ENCODE data around the gene NFYC.

Gene NFYC

GRCh38 chr1:40691538-40692428 lies at the start of gene NFYC (continued):
- TF ChIP-seq ZNF341 (tag by site-specific recombination; IDR thresholded peaks at IDR 0.05; ENCODE audit: low read depth) (peak; percentile 91), IKZF3 (tag by site-specific recombination; IDR thresholded peaks at IDR 0.05) (peak; percentile 84)

GRCh38 chr1:40645118-40645680 lies 46.3 kb upstream of the NFYC start:
- POLR2A ChIA-PET: no interaction called here

GRCh38 chr1:40646315-40646714 lies 45.2 kb upstream of the NFYC start:
- H3K27ac ChIP-seq (ENCODE audit: extremely low read depth, low read depth, low read length): no peak overlapping the region
- POLR2A ChIA-PET: no interaction called here
- no peaks in the 10 kb centered on the region; the same call in 1 of the 2 replicates for H3K4me1 ChIP-seq (ENCODE audit: control insufficient read depth, insufficient read depth, low read length)

More at GRCh38 chr1:40645118-40645680, 46.3 kb upstream of the NFYC start:
- H3K4me1 ChIP-seq (ENCODE audit: control insufficient read depth, insufficient read depth, low read length): no peaks in the 10 kb centered on the region; the same call in 1 of the 2 replicates
- no peaks in the 10 kb centered on the region for H3K9me3 ChIP-seq (ENCODE audit: control insufficient read depth, insufficient read depth, low read depth, low read length)
- H3K4me3 ChIP-seq (ENCODE audit: low read depth, low read length): no peak overlapping the region
- TF ChIP-seq ZNF639 (tag by site-specific recombination; IDR thresholded peaks at IDR 0.05): no peak
- TF ChIP-seq ZNF626 (tag by site-specific recombination; IDR thresholded peaks at IDR 0.05): no peak
- no peak for TF ChIP-seq MEIS1 (CRISPR knock-in tag; IDR thresholded peaks at IDR 0.05; ENCODE audit: borderline replicate concordance)
- TF ChIP-seq ZNF280C (tag by site-specific recombination; IDR thresholded peaks at IDR 0.05): no peak
- no peak for TF ChIP-seq ZNF48 (tag by site-specific recombination; IDR thresholded peaks at IDR 0.05)
- no peak for TF ChIP-seq ZNF596 (tag by site-specific recombination; IDR thresholded peaks at IDR 0.05)
- CTCF ChIA-PET: interaction anchor here (0.6 to 1.3 kb wide), 4 partner anchors 10 to 204 kb away, joined by 3 to 5 read pairs (median 3); no protein-coding TSS in a partner anchor
- peaks cover 0 to 10% of the 10 kb centered on the region in 2 experiments; a peak in 1 of 3 replicates for H3K36me3 ChIP-seq (ENCODE audit: control insufficient read depth in 2 of 2, insufficient read depth in 1 of 2, low read length in 2 of 2)
- H3K27ac ChIP-seq (ENCODE audit: extremely low read depth, low read depth, low read length): no peak overlapping the region

GRCh38 chr1:40648200-40648599 lies 43.3 kb upstream of the NFYC start:
- no peaks in the 10 kb centered on the region for H3K9me3 ChIP-seq (ENCODE audit: control insufficient read depth, insufficient read depth, low read depth, low read length)
- H3K36me3 ChIP-seq (ENCODE audit: control insufficient read depth in 2 of 2, insufficient read depth in 1 of 2, low read length in 2 of 2): no peaks in the 10 kb centered on the region
- no peaks in the 10 kb centered on the region; the same call in 1 of the 2 replicates for H3K4me1 ChIP-seq (ENCODE audit: control insufficient read depth, insufficient read depth, low read length)
- ChIA-PET CTCF (interaction anchor here (0.6 to 2.7 kb wide), 4 partner anchors 14 to 21 kb away, joined by 3 to 7 read pairs (median 6); no protein-coding TSS in a partner anchor), POLR2A (no interaction called here)
- H3K4me3 ChIP-seq (ENCODE audit: low read depth, low read length): no peak overlapping the region
- no peak overlapping the region for H3K27ac ChIP-seq (ENCODE audit: extremely low read depth, low read depth, low read length)
- TF ChIP-seq ZNF133 (tag by site-specific recombination; IDR thresholded peaks at IDR 0.05) (no peak), ZFP69B (tag by site-specific recombination; IDR thresholded peaks at IDR 0.05) (no peak), SP3 (tag by site-specific recombination; IDR thresholded peaks at IDR 0.05) (no peak), TCF7L2 (IDR thresholded peaks at IDR 0.05; ENCODE audit: borderline replicate concordance, low read depth, low read length) (no peak), ZSCAN23 (tag by site-specific recombination; IDR thresholded peaks at IDR 0.05) (no peak), SP7 (tag by site-specific recombination; IDR thresholded peaks at IDR 0.05) (no peak), ZNF514 (tag by site-specific recombination; IDR thresholded peaks at IDR 0.05) (no peak), ZNF639 (tag by site-specific recombination; IDR thresholded peaks at IDR 0.05) (no peak), ZSCAN30 (tag by site-specific recombination; IDR thresholded peaks at IDR 0.05) (no peak), SALL2 (tag by site-specific recombination; IDR thresholded peaks at IDR 0.05; ENCODE audit: borderline replicate concordance) (no peak), GFI1B (tag by site-specific recombination; IDR thresholded peaks at IDR 0.05) (no peak)

More at GRCh38 chr1:40646315-40646714, 45.2 kb upstream of the NFYC start:
- CTCF ChIA-PET: interaction anchor here (0.6 to 2.7 kb wide), 5 partner anchors 16 to 175 kb away, joined by 3 to 7 read pairs (median 3); no protein-coding TSS in a partner anchor
- Histone ChIP-seq H3K9me3 (ENCODE audit: control insufficient read depth, insufficient read depth, low read depth, low read length) (no peaks in the 10 kb centered on the region), H3K4me3 (ENCODE audit: low read depth, low read length) (no peak overlapping the region), H3K36me3 (ENCODE audit: control insufficient read depth in 2 of 2, insufficient read depth in 1 of 2, low read length in 2 of 2) (peaks cover 0 to 2% of the 10 kb centered on the region in 2 experiments; a peak in 1 of 3 replicates)
- TF ChIP-seq ZNF513 (tag by site-specific recombination; IDR thresholded peaks at IDR 0.05) (no peak), ZIC2 (tag by site-specific recombination; IDR thresholded peaks at IDR 0.05) (peak; percentile 76)

All from HEK293 (cell line).